GM19193 (cell line): ENCODE results near the gene PKD2.

Experiments
- POLR2A ChIP-seq: IDR thresholded peaks from 4 replicates; pipeline ENCODE4 v1.6.1; 2011; ENCODE audit not compliant: insufficient read depth, insufficient read length; ENCODE audit errors: extremely low read depth

Gene PKD2

GRCh38 chr4:88075336-88075735 is 67.9 kb downstream of the PKD2 start:
- TF ChIP-seq POLR2A: no peak

GRCh38 chr4:88077911-88078524 is 70.6 kb downstream of the PKD2 start:
- TF ChIP-seq POLR2A: no peak

GRCh38 chr4:88078579-88078978 is 71.1 kb downstream of the PKD2 start:
- no peak for TF ChIP-seq POLR2A

- no peak for TF ChIP-seq POLR2A
Measured at GRCh38 chr4:88080626-88081025, 73.2 kb downstream of the PKD2 start.

GRCh38 chr4:88087004-88087403 is 79.6 kb downstream of the PKD2 start:
- TF ChIP-seq POLR2A: no peak

- no peak for TF ChIP-seq POLR2A
Measured at GRCh38 chr4:88090898-88091297, 83.5 kb downstream of the PKD2 start.

GRCh38 chr4:88091378-88091777 is 83.9 kb downstream of the PKD2 start:
- no peak for TF ChIP-seq POLR2A

- TF ChIP-seq POLR2A: no peak
Measured at GRCh38 chr4:88093874-88094273, 86.4 kb downstream of the PKD2 start.

- TF ChIP-seq POLR2A: no peak
Measured at GRCh38 chr4:88097301-88097700, 89.9 kb downstream of the PKD2 start.

- no peak for TF ChIP-seq POLR2A
Measured at GRCh38 chr4:88097781-88098180, 90.3 kb downstream of the PKD2 start.

GRCh38 chr4:88098993-88099752 is 91.7 kb downstream of the PKD2 start:
- TF ChIP-seq POLR2A: no peak

- TF ChIP-seq POLR2A: no peak
Measured at GRCh38 chr4:88101165-88101564, 93.7 kb downstream of the PKD2 start.

GRCh38 chr4:88102026-88102425 is 94.6 kb downstream of the PKD2 start:
- no peak for TF ChIP-seq POLR2A

GRCh38 chr4:88104902-88105610 is 97.6 kb downstream of the PKD2 start:
- TF ChIP-seq POLR2A: no peak

- TF ChIP-seq POLR2A: no peak
Measured at GRCh38 chr4:88106205-88106604, 98.8 kb downstream of the PKD2 start.
